CD4-positive, alpha-beta memory T cell (primary cell): ENCODE results near the gene KCNK2. TPM values are rescaled to one million over a fixed set of nuclear protein-coding genes. Genes with fewer than 3 reads are reported as not detected.

ENCODE experiments used
- CTCF ChIA-PET: fragments of 350-600 bp; sonication (Branson Sonifier 250); formaldehyde crosslinking; loops from one replicate; lab custom pipeline; 2021; ENCODE audit warnings: inconsistent platforms; ENCODE audit not compliant: partially characterized antibody; lab: Charles Lee
- POLR2A ChIA-PET: fragments of 350-600 bp; sonication (Branson Sonifier 250); formaldehyde crosslinking; loops from one replicate; lab custom pipeline; 2021; ENCODE audit not compliant: partially characterized antibody; lab: Charles Lee
- DNase-seq, 5 donors: peaks; one replicate each; pipeline versions ENCODE4 v3.0.0 to v3.0.0-alpha.2; 2020 to 2022; ENCODE audit warnings: mixed read lengths in 1 of 5
- H3K27ac ChIP-seq: one replicate; pipeline ENCODE4 v1.7.0; 2013; ENCODE audit warnings: low read depth, low read length
- H3K27me3 ChIP-seq: 2 replicates; pipeline ENCODE4 v1.7.0; 2013; ENCODE audit warnings: mild to moderate bottlenecking, low read length, moderate library complexity; ENCODE audit not compliant: insufficient read depth
- H3K36me3 ChIP-seq: 2 replicates; pipeline ENCODE4 v1.7.0; 2013; ENCODE audit warnings: mild to moderate bottlenecking, low read length, moderate library complexity; ENCODE audit not compliant: insufficient read depth
- H3K4me1 ChIP-seq: 2 replicates; pipeline ENCODE4 v1.7.0; 2013; ENCODE audit warnings: mild to moderate bottlenecking, low read length, moderate library complexity; ENCODE audit not compliant: insufficient read depth
- H3K4me3 ChIP-seq, 2 donors: one replicate each; pipeline ENCODE4 v1.7.0; 2013; ENCODE audit warnings: low read length in 2 of 2, mild to moderate bottlenecking in 1 of 2
- H3K9me3 ChIP-seq, 2 donors: one replicate each; pipeline ENCODE4 v1.7.0; 2013; ENCODE audit warnings: low read length in 2 of 2, control low read depth in 1 of 2; ENCODE audit not compliant: control insufficient read depth in 1 of 2
- H3K27ac Mint-ChIP-seq, 7 donors: one replicate each; pipeline ENCODE4 v1.8.0; 2020 to 2021; ENCODE audit warnings: mixed read lengths in 7 of 7, mild to moderate bottlenecking in 6 of 7, inconsistent platforms in 3 of 7, moderate library complexity in 3 of 7
- H3K27me3 Mint-ChIP-seq, 2 donors: one replicate each; pipeline ENCODE4 v1.8.0; 2020 to 2021; ENCODE audit warnings: mixed read lengths in 2 of 2
- H3K36me3 Mint-ChIP-seq, 2 donors: one replicate each; pipeline ENCODE4 v1.8.0; 2020 to 2021; ENCODE audit warnings: mixed read lengths in 2 of 2, inconsistent platforms in 1 of 2, mild to moderate bottlenecking in 1 of 2
- H3K4me1 Mint-ChIP-seq, 4 donors: one replicate each; pipeline ENCODE4 v1.8.0; 2020 to 2021; ENCODE audit warnings: mixed read lengths in 4 of 4, mild to moderate bottlenecking in 1 of 4
- H3K4me3 Mint-ChIP-seq, 8 donors: one replicate each; pipeline ENCODE4 v1.8.0; 2020 to 2021; ENCODE audit warnings: mixed read lengths in 8 of 8, mild to moderate bottlenecking in 7 of 8, moderate library complexity in 6 of 8, inconsistent platforms in 3 of 8
- H3K9me3 Mint-ChIP-seq, 8 donors: one replicate each; pipeline ENCODE4 v1.8.0; 2020 to 2021; ENCODE audit warnings: mixed read lengths in 8 of 8, mild to moderate bottlenecking in 5 of 8, inconsistent platforms in 3 of 8, moderate library complexity in 1 of 8
- intact Hi-C: fragments of 100-400 bp; cut with micrococcal nuclease; formaldehyde crosslinking; loops from one replicate; pipeline ENCODE4 v1.15.1; 2023
- polyA plus RNA-seq, 2 donors: library from polyadenylated mRNA; unstranded; fragments of 300-500 nt; fragmentation: Illumina TruSeq; gene quantifications; one replicate each; pipeline ENCODE4 v1.2.3, GENCODE V29; 2021
- total RNA-seq, 2 experiments: library from RNA; stranded (reverse); gene quantifications; one replicate each; pipeline ENCODE4 v1.2.3, GENCODE V29; 2021

KCNK2 gene
- total and polyA plus RNA-seq, 4 experiments from 2014 or later = not detected

DNA sequence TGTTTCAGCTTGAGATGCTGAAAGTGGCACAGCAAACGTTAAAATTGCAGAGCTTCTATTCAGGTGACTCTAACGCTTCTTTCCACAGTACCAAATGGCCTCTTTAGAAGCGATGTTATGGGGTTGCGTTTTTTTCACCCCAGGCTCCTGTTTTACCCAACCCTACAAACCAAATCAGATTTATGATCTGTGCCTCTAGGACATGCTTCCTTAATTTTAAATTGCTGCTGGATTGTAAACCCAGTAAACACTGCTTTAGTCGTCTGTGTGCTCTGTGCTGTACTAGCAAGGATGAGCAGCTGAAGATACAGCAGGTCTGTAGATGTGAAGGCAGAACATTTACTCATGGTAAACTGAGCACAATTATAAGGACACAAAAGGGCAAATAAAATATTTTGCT lies 13.0 kb downstream of the KCNK2 start:
- Mint-ChIP-seq H3K36me3 (no peaks in the 10 kb centered on the region), H3K27ac (no peak overlapping the region), H3K4me1 (no peaks in the 10 kb centered on the region), H3K4me3 (no peak overlapping the region), H3K9me3 (peaks cover 0 to 2% (median 0%) of the 10 kb centered on the region in 8 donors), H3K27me3 (peaks cover 5 to 6% of the 10 kb centered on the region in 2 donors)
- no peak overlapping the region for H3K4me3 ChIP-seq
- CTCF ChIA-PET = no interaction called here
- no peaks in the 10 kb centered on the region for H3K36me3 ChIP-seq
- no peaks in the 10 kb centered on the region for H3K9me3 ChIP-seq
- POLR2A ChIA-PET = no interaction called here
- no peaks in the 10 kb centered on the region for H3K4me1 ChIP-seq
- H3K27me3 ChIP-seq = no peaks in the 10 kb centered on the region
- H3K27ac ChIP-seq = no peak overlapping the region
- intact Hi-C loops = no loop called here
- DNase-seq = no peak

DNA sequence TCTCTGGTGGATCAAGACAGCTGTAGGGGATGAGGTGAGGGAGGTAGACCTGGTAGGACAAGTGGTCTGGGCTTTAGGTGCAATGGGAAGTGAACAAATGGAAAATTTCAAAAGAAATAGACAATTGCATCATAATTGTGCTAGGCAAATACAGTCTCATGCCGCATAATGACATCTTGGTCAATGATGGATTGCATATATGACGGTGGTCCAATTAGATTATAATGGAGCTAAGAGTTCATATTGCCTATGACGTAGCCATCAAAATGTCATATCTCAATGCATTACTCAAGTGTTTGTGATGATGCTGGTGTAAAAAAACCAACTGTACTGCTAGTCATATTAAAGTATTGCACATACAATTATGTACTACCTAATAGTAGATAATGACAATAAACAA lies 19.0 kb downstream of the KCNK2 start:
- Mint-ChIP-seq H3K4me3 (no peak overlapping the region), H3K36me3 (no peaks in the 10 kb centered on the region), H3K27me3 (no peaks in the 10 kb centered on the region), H3K27ac (no peak overlapping the region), H3K4me1 (no peaks in the 10 kb centered on the region), H3K9me3 (peaks cover 0 to 2% (median 0%) of the 10 kb centered on the region in 8 donors)
- no peaks in the 10 kb centered on the region for H3K36me3 ChIP-seq
- no peak overlapping the region for H3K4me3 ChIP-seq
- no peaks in the 10 kb centered on the region for H3K4me1 ChIP-seq
- ChIA-PET POLR2A (no interaction called here), CTCF (no interaction called here)
- no peak overlapping the region for H3K27ac ChIP-seq
- H3K9me3 ChIP-seq = no peaks in the 10 kb centered on the region
- no peaks in the 10 kb centered on the region for H3K27me3 ChIP-seq
- intact Hi-C loops = no loop called here
- no peak for DNase-seq

DNA sequence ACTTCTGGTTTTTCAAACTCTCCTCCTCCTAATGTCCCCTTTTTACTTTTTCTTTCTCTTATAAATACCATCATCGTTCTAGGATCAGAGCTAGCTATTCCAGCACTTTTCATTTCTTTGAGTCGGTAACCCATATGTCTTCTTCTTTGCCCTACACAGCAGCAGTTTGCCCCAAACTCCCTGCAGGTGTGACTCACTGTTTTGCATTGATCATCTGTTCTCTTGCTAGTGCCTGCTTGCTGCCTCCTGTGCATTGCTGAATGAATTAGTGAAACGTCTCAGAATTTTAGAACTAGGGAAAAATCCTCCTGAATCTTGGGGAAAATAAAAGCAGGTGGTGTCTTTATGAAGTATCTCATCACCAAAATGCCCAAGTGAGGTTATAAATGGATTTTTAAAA lies 21.7 kb downstream of the KCNK2 start:
- DNase-seq = no peak
- ChIA-PET CTCF (no interaction called here), POLR2A (no interaction called here)
- Mint-ChIP-seq H3K4me1 (no peaks in the 10 kb centered on the region), H3K27ac (peak overlapping the region in 1 of 7 donors; percentile 68), H3K4me3 (no peak overlapping the region), H3K9me3 (peaks cover 0 to 4% (median under 1%) of the 10 kb centered on the region in 8 donors), H3K27me3 (no peaks in the 10 kb centered on the region), H3K36me3 (no peaks in the 10 kb centered on the region)
- no peak overlapping the region for H3K4me3 ChIP-seq
- H3K36me3 ChIP-seq = no peaks in the 10 kb centered on the region
- no peaks in the 10 kb centered on the region for H3K4me1 ChIP-seq
- no peak overlapping the region for H3K27ac ChIP-seq
- no peaks in the 10 kb centered on the region for H3K27me3 ChIP-seq
- intact Hi-C loops = no loop called here
- no peaks in the 10 kb centered on the region for H3K9me3 ChIP-seq

DNA sequence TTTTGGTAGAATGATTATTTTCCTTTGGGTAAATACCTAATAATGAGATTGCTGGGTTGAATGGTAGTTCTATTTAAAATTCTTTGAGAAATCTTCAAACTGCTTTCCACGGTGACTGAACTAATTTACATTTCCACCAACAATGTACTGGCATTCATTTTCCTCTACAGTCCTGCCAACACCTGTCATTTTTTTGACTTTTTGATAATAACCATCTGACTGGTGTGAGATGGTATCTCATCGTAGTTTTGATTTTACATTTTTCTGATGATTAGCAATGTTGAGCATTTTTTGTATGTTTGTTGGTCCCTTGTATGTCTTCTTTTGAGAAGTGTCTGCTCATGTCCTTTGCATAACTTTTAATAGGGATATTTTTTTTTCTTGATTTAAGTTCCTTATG lies 23.5 kb downstream of the KCNK2 start:
- Histone ChIP-seq H3K4me1 (no peaks in the 10 kb centered on the region), H3K9me3 (no peaks in the 10 kb centered on the region), H3K27ac (no peak overlapping the region), H3K36me3 (no peaks in the 10 kb centered on the region), H3K4me3 (no peak overlapping the region), H3K27me3 (no peaks in the 10 kb centered on the region)
- no peaks in the 10 kb centered on the region for H3K27me3 Mint-ChIP-seq
- DNase-seq = no peak
- H3K4me1 Mint-ChIP-seq = no peaks in the 10 kb centered on the region
- no peaks in the 10 kb centered on the region for H3K36me3 Mint-ChIP-seq
- intact Hi-C loops = no loop called here
- H3K9me3 Mint-ChIP-seq = peaks cover 0 to 4% (median under 1%) of the 10 kb centered on the region in 8 donors
- ChIA-PET CTCF (no interaction called here), POLR2A (no interaction called here)
- no peak overlapping the region for H3K4me3 Mint-ChIP-seq
- H3K27ac Mint-ChIP-seq = no peak overlapping the region

DNA sequence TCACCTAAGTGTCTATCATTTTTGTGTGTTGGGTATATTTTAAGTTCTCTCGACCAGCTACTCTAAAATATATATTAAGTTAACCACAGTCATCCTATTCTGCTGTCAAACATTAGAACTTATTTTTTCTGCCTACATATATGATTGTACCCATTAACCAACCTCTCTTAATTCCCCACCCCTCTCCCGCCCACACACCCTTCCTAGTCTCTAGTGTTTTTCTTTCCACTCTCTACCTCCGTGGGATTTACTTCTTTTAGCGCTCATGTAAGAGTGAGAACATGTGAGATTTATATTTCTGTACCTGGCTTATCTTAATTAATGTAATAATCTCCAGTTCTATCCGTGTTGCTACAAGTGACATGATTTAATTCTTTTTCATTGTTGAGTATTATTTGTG lies 26.6 kb downstream of the KCNK2 start:
- Mint-ChIP-seq H3K4me1 (no peaks in the 10 kb centered on the region), H3K9me3 (peaks cover 0 to 7% (median under 1%) of the 10 kb centered on the region in 8 donors), H3K36me3 (no peaks in the 10 kb centered on the region), H3K27me3 (peaks cover 0 to 2% of the 10 kb centered on the region in 2 donors), H3K27ac (no peak overlapping the region), H3K4me3 (no peak overlapping the region)
- Histone ChIP-seq H3K4me1 (no peaks in the 10 kb centered on the region), H3K4me3 (no peak overlapping the region), H3K9me3 (no peaks in the 10 kb centered on the region), H3K36me3 (no peaks in the 10 kb centered on the region), H3K27me3 (no peaks in the 10 kb centered on the region), H3K27ac (no peak overlapping the region)
- ChIA-PET CTCF (no interaction called here), POLR2A (no interaction called here)
- DNase-seq = no peak
- intact Hi-C loops = no loop called here

DNA sequence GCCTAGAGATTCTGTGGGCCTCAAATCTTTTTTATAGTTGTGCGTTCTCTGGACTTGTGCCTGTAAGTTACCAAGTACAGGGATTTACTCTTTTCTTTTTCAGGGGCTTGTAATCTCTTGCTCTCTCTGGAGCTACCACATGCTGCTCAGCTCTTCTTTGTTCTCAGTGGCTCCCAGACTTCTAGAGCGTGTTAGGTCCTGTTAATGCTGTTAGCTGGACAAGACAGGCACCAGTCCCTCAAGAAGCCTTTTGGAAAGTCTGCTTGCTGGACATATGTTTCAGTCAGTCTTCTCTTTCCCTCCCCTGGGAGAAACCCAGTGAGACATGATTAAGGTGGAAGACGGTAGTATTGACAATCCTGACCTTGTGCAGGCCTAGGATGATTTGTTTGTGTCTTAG lies 29.4 kb downstream of the KCNK2 start:
- no peaks in the 10 kb centered on the region for H3K36me3 ChIP-seq
- no peak overlapping the region for H3K27ac ChIP-seq
- no peaks in the 10 kb centered on the region for H3K4me1 ChIP-seq
- peaks cover 0 to 7% (median under 1%) of the 10 kb centered on the region in 8 donors for H3K9me3 Mint-ChIP-seq
- ChIA-PET CTCF (no interaction called here), POLR2A (no interaction called here)
- no peaks in the 10 kb centered on the region for H3K36me3 Mint-ChIP-seq
- H3K27ac Mint-ChIP-seq = no peak overlapping the region
- H3K4me3 Mint-ChIP-seq = no peak overlapping the region
- no peaks in the 10 kb centered on the region for H3K27me3 ChIP-seq
- intact Hi-C loops = no loop called here
- H3K27me3 Mint-ChIP-seq = peaks cover 0 to 2% of the 10 kb centered on the region in 2 donors
- H3K4me3 ChIP-seq = no peak overlapping the region
- no peaks in the 10 kb centered on the region for H3K4me1 Mint-ChIP-seq
- H3K9me3 ChIP-seq = no peaks in the 10 kb centered on the region
- DNase-seq = no peak

DNA sequence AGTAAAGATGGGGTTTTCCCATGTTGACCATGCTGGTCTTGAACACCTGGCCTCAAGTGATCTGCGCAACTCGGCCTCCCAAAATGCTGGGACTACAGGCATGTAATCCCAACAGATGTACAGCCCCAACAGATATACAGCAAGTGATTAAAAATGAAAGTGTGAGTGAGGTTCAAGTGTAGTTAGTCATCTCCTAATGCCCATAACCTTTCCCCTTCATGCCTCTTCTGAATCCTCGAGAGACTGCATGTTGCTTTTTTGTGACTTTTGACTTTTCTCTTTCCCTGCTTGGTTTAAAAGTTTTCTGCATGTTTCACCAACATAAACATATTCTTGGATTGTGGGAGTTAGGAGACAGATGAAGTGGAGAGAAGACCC lies 31.2 kb downstream of the KCNK2 start:
- no peak overlapping the region for H3K27ac Mint-ChIP-seq
- no peak overlapping the region for H3K4me3 Mint-ChIP-seq
- ChIA-PET POLR2A (no interaction called here), CTCF (no interaction called here)
- DNase-seq = no peak
- H3K27me3 Mint-ChIP-seq = peaks cover 0 to 2% of the 10 kb centered on the region in 2 donors
- no peaks in the 10 kb centered on the region for H3K4me1 Mint-ChIP-seq
- intact Hi-C loops = no loop called here
- Histone ChIP-seq H3K4me1 (no peaks in the 10 kb centered on the region), H3K27ac (no peak overlapping the region), H3K27me3 (no peaks in the 10 kb centered on the region), H3K9me3 (no peaks in the 10 kb centered on the region), H3K36me3 (no peaks in the 10 kb centered on the region), H3K4me3 (no peak overlapping the region)
- H3K36me3 Mint-ChIP-seq = no peaks in the 10 kb centered on the region
- peaks cover 0 to 7% (median 0%) of the 10 kb centered on the region in 8 donors for H3K9me3 Mint-ChIP-seq
